H1 (cell line): Measurements from ENCODE around the gene METTL21C.

Experiments
- POLR2A ChIP-seq, 2 experiments: IDR thresholded peaks; 1 replicate in 1 of 2; 2 replicates in 1 of 2; pipeline ENCODE4 v1.6.1; 2011; ENCODE audit warnings: low read depth in 2 of 2, low read length in 2 of 2, mild to moderate bottlenecking in 2 of 2; ENCODE audit errors: control extremely low read depth in 1 of 2
- SP1 ChIP-seq: IDR thresholded peaks from 2 replicates; pipeline ENCODE4 v1.6.1; 2011; ENCODE audit warnings: low read depth, low read length
- TAF1 ChIP-seq: IDR thresholded peaks from 2 replicates; pipeline ENCODE4 v1.6.1; 2011; ENCODE audit warnings: mild to moderate bottlenecking, low read depth, low read length
- ZNF274 ChIP-seq: IDR thresholded peaks from 2 replicates; pipeline ENCODE4 v1.7.0; 2012; ENCODE audit warnings: low read length, borderline replicate concordance; ENCODE audit errors: extremely low read depth
- TF ChIP-seq, protein P1 (sequence below), 3 experiments: IDR thresholded peaks; 1 replicate in 2 of 3; 2 replicates in 1 of 3; pipeline versions ENCODE4 v1.5.1 to v1.6.1; 2011; ENCODE audit warnings: low read length in 3 of 3, mild to moderate bottlenecking in 3 of 3, inconsistent platforms in 2 of 3, low read depth in 1 of 3, moderate library complexity in 1 of 3; ENCODE audit not compliant: insufficient read depth in 1 of 3; ENCODE audit errors: control extremely low read depth in 1 of 3
- TF ChIP-seq, protein P2 (sequence below): IDR thresholded peaks from 2 replicates; pipeline ENCODE4 v1.6.1; 2012; ENCODE audit warnings: inconsistent platforms

DNA sequence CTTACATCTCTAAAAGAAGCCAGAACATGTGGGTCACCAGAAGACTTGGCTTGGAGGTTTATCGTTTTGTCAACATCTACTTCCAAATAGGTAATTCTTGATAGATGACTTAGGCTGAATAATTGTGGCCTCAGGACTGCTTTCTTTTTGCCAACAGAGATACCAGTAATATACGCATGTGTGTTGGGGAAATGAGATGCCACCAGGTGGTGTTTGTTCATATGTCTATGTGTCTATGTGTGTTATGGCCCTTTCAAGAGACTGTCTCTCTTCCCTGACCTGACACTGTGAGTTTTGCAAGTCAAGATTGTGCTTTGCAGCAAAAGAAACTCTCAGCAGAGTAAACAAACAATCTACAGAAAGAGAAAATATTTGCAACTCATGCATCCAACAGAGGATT is 31.6 kb upstream of the METTL21C start:
- TF ChIP-seq TAF1 (no peak), ZNF274 (no peak), SP1 (no peak), POLR2A (IDR thresholded peaks at IDR 0.05; ENCODE audit: control extremely low read depth in 1 of 2, low read depth in 2 of 2, low read length in 2 of 2) (no peak)
- TF ChIP-seq, protein P1, sequence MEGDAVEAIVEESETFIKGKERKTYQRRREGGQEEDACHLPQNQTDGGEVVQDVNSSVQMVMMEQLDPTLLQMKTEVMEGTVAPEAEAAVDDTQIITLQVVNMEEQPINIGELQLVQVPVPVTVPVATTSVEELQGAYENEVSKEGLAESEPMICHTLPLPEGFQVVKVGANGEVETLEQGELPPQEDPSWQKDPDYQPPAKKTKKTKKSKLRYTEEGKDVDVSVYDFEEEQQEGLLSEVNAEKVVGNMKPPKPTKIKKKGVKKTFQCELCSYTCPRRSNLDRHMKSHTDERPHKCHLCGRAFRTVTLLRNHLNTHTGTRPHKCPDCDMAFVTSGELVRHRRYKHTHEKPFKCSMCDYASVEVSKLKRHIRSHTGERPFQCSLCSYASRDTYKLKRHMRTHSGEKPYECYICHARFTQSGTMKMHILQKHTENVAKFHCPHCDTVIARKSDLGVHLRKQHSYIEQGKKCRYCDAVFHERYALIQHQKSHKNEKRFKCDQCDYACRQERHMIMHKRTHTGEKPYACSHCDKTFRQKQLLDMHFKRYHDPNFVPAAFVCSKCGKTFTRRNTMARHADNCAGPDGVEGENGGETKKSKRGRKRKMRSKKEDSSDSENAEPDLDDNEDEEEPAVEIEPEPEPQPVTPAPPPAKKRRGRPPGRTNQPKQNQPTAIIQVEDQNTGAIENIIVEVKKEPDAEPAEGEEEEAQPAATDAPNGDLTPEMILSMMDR (IDR thresholded peaks at IDR 0.05; ENCODE audit: control extremely low read depth in 1 of 3, insufficient read depth in 1 of 3, low read depth in 1 of 3, low read length in 3 of 3), result no peak
- TF ChIP-seq, protein P2, sequence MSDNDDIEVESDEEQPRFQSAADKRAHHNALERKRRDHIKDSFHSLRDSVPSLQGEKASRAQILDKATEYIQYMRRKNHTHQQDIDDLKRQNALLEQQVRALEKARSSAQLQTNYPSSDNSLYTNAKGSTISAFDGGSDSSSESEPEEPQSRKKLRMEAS, result no peak
